Activated CD4-positive, CD25-positive, alpha-beta regulatory T cell treated with anti-CD3 and anti-CD28 coated beads, Interleukin-2, amount 50 U/mL, for 16 hours (primary cell): ENCODE results near the gene KIF26B.
"Not testable (repeated sequence)": the region's sequence is repeated elsewhere in the genome, so short reads cannot be mapped to it uniquely, and the experiment has no call there.

ENCODE experiments used
- DNase-seq: peaks from one replicate; pipeline ENCODE4 v3.0.0-alpha.2; 2020; ENCODE audit warnings: low read depth, low spot score

Gene KIF26B

DNA sequence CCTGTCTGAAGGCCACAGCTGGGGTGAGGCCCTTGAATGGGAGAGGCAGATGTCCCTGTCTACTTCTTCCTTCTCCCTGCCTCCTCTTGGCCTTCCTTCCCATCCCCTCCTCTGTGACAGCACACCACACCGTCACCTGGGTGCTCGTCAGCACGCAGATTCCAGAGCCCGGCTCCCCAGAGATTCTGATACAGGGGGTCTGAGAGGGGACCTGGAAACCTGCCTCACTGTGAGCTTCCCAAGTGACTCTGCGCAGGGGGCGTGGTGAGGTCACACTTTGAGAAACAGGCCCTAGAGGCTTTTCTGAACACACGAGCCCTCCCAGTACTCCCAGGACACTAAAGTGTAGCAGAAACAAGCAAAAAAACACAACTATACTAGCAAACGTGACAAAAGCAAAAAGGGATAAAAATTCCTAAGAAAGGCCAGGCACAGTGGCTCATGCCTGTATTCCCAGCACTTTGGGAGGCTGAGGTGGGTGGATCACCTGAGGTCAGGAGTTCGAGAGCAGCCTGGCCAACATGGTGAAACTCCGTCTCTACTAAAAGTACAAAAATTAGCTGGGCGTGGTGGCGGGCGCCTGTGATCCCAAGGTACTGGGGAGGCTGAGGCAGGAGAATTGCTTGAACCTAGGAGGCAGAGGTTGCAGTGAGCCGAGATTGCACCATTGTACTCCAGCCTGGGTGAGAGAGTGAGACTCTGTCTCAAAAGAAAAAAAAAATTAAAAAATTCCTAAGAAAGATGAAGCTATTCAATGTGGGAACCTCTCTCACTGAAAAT is 201.3 kb downstream of the KIF26B start:
- DNase-seq: not testable (repeated sequence)

DNA sequence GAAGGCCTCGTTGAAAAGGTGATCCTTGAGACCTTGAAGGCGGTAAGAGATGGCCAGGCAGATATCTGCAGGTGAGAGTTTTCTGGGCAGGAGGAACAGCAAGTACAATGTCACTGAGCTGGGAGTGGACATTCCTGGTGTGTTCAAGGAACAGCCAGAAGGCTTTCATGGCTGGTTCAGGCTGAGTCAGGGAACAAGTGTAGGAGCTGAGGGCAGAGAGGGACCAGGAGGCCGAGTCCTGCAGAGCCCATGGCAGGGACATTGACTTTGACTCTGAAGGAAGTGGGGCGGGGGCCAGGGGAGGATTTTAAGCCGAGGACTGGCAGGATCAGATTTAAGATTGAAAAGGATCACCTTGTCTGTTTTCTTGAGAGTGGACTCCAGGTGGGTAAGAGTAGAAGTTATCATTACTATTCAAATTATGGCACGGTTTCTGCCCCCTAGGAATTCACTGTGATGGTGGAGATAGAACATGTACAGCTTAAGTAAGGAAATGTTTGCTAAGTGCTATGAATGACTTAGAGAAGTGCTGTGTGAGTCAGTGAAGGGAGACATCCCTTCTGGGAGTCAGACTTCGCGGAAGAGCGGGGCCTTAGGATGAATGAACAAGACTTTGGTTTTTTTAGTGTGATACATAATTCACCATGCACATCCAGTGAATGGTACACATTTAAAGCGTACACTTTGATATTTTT is 202.3 kb downstream of the KIF26B start:
- no peak for DNase-seq

DNA sequence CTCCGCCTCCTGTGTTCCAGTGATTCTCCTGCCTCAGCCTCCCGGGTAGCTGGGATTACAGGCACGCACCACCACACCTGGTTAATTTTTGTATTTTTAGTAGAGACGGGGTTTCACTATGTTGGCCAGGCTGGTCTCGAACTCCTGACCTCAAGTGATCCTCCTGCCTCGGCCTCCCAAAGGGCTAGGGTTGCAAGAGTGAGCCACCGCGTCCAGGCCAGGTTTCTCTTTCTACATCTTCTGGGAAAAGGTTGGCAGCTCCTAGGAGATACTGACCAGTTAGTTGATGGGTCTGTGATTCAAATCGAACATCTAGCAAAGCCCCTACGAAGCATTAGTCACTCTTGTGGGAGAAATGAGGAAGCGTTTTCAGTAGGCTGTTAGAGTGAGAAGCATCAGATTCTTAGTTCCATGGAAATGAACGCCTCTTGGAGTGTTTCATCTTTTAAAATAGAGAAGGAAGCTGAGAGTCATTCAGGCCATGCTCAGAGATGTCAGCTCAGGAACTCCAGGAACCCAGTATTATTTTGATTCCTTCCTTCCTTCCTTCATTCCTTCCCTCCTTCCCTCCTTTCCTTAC is 204.4 kb downstream of the KIF26B start:
- DNase-seq: not testable (repeated sequence)

DNA sequence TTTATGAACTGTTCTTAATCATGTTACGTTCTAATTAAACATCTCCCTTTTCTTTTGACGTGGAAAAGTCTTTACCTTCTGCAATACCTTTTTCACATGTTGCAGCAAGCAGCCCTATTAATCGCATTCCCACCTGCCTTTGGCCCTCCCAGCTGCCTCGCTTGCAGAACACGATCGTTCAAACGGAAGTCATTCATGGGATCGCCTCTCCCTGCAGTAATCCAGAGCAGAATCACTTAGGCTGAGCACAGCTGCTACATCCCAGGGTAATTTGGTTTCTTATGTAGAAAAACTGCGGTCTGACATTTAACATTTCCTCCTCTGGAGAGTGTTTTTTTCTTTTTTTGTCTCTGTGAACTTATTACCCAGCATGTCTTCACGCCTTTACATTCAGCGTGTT is 206.3 kb downstream of the KIF26B start:
- DNase-seq: no peak

DNA sequence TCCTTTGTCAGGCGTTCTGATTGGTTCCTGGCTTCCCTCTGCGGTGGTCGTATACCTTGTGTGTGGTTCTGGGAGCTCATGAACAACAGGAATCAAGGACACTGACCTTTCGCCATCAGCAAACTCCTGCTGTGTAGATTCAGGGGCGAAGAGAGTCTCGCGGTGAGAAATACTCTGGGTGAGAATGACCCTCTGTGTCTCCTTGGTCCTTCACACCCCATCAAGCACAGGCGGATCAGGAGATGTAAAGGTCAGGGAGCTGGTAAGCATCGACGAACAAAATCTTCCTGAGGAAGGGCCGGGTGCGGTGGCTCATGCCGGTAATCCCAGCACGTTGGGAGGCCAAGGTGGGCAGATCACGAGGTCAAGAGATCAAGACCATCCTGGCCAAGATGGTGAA is 207.2 kb downstream of the KIF26B start:
- no peak for DNase-seq

DNA sequence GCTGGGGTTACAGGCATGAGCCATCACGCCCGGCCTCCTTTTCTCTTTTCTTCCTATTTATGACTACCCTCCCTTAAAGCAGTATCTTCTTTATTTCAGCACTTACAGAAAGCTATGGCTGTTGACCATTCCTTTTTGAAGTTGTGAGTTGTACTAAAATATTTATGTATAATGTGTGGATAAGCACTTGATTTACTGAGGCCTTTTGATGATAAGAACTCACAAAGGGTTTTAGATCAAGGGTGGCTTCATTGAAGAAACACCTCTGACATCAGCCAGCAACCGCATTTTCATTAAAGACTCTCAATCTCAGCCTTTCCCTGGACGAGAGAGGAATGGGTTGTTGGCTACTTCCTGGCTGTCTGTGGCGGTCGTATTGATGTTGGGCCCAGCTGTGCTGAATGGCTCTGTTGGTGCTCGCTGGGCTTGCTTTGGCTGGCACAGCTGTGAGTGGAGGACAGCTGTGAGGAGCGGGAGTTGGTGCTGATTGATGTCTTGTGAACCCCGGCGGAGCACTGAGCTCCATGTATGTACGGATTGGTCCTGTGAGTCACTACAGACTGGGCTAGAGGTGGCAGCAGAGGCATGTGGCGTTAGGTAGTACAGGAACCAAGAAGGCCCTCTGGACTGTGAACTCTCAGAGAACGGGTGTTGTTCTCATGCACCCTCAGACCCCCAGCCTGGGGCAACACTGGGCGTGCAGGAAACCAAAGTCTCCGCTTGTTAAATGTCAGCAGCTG is 208.8 kb downstream of the KIF26B start:
- DNase-seq: no peak

DNA sequence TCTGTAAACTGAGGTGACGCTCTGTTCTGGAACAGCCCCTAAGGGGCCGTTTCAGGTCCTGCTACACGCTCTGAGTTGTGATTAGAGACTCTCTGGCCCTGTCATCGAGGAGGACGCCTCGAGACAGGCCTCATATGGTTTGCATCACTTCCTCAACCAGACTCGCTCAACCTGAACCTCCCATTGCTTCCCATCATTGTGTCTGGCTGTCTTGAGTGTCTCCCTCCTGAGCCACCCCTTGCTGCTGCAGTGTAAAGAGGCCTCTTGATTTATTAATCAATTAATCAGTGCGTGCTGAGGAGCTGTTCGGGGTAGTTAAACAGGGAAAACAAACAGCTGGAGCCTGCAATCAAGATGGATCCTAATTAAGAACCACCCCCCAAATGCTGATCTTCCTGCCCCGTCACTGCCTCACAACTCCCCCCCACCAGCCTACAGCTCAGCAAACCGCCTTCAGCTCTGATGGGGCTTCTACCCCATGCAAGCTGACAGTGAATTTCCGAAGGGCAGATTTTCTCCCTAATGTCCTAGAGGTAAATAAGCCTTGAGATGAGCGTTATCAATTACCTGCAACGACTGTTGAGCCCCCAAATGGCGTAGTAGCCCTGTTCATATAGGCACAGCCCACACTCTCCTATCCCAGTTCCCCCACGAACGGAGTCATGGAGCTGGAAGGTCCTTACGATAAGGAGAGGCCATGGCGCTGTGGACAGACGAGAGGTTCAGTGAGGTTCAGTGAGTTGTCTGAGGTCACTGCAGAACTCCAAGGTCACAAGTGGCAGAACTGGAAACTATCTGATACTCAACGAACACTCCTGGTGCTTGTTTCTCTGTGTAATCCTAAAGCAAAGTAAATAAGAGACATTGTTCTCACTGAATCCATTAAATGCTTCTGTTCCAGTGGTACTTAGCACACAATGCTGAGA is 210.6 kb downstream of the KIF26B start:
- DNase-seq: no peak

DNA sequence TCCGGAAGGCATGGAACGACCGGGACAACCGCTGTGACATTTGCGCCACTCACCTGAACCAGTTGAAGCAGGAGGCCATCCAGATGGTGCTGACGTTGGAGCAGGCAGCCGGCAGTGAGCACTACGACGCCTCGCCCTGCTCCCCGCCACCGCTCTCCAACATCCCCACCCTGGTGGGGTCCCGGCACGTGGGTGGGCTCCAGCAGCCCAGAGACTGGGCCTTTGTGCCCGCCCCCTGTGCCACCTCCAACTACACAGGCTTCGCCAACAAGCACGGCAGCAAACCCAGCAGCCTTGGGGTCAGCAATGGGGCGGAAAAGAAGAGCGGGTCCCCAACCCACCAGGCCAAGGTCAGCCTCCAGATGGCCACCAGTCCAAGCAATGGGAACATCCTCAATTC is 212.1 kb downstream of the KIF26B start:
- no peak for DNase-seq

DNA sequence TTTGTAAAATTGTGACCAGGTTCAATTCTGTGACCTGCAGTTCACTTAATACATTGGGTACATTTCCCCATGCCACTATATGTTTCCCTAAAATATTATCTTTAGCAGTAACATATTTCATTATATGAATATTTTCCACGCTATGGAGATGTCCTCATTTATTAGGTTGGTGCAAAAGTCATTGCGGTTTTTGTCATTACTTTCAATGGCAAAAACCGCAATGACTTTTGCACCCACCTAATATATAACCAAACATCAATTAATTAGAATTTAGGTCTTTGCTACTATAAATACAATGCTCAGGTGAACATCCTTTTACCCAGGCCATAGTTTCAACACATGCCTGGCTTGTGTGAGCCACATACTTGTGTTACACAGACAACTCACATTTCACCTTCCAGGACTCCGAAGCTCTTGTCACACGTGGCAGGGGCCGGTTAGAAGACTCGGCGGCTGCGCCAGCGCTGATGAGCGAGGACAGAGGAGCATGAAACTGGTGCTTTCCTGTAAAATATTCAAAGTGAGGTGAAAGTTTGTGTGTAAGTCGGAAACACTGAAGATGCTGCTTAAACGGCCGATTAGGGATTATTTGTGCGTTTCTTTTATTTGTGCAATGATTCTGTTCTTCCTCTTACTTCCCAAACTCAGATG is 215.5 kb downstream of the KIF26B start:
- DNase-seq: no peak

DNA sequence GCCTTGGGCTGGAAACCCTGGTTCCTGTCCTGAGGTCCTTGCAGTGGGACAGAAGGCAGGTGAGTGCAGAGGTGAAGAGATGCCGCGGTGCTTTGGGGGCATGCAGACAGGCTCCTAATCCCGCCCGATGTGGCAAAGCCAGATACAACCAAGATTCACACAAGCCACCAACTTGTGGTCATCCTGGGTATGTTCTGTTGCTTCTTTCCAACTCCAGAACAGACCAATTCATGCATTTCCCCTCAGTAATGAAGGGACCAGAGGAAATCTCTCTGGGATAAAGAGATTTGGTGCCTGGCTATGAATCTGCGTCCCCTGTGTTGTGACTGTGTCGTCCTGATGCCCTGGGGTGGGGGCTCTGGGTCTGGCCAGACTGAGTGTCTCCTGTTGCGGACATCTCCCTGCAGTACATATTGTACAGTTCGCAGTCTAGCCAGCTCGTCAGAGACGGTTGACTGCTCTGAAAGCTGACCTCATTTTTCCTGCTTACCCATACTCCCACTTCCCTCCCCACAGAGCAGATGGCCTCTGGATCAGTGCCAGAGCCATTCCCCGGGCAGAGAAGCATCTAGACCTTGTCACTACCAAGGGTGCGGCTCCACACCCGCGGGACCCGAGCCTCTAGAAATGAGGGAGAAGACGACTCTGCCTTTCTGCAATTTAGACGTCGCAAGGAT is 216.3 kb downstream of the KIF26B start:
- DNase-seq: no peak

DNA sequence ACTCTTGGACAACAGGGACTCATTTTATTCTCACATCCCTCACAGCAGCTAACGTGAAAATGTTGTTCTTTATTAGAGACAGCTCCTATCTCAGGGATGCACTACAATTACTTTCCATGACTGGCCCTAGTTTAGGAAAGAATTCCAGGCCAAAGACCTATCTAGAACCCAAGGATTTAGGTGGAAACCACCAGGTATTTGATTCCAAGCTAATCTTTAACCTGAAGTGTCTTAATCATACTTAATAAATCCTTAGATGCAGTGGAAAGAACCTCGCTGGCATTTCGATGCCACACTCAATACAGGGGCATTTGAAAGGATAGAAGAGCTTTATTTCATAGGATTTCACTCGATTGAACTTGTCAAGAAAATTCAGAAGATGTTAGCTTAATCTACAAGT is 218.3 kb downstream of the KIF26B start:
- DNase-seq: no peak

DNA sequence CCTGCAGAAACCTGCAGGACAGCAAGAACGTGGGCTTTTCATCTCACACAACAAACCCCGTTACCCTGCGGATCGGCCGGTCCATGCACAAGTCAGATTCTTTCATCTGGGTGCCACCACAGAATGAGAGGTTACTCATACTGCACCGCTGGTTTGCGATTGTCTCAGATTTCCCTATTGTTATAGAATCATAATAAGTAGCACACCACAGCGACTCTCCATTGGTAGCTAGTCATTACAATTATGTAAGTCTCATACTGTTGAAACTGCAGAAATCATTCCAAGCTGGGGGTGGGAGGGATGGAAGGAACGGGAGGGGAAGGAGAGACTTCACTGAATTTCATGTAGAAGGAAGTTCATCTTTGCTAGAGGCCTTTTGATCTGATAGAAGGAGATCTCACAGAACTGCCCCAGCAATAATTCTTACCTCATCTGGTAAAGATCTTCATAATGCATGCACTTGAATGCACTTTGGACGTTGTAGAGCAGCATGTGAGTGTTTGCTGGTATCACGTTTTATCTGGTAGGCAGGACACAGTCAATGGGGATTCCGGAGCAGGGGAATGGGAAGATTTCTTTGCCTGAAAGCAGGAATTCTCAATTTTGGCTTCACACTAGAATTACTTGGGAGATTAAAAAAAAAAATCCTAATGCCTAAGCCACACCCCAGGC is 221.1 kb downstream of the KIF26B start:
- no peak for DNase-seq

DNA sequence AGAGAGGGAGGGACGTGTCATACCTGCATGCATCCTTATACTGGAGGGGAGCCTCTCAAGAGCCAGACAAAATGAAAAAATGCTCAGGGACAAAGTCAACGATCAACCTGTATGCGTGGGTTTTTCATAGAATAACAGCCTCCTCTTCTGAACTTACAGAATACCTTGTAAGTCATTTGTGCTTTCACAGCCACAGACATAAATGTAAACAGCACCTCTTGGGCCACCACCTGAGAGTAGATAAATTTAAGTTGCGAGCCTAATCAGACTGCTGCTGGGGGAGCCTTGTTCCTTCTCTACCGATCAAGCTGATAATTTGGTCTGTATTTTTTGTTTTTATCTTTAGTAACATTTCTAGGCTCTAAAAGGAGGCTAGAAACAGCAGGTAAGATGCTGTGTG is 223.1 kb downstream of the KIF26B start:
- no peak for DNase-seq

DNA sequence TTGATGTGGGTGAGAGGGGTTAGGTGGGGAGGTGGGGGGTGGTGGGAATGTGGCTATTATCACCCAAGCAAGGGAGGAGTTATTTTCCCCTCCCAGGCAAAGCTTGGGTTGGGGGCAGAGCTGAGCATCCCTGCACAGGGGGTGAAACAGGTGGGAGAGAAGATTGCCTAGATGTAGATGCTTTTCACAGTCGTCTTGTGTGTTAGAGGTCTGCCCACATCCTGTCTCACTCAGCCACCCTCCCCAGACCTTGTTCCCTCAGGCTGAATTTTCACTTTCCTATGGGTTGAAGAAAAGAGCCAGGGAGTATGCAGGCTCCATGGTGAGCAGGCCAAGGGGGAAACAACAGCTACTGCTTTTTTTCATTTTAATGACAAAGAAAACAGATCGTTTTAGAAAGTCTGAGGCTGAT is 223.5 kb downstream of the KIF26B start:
- no peak for DNase-seq

DNA sequence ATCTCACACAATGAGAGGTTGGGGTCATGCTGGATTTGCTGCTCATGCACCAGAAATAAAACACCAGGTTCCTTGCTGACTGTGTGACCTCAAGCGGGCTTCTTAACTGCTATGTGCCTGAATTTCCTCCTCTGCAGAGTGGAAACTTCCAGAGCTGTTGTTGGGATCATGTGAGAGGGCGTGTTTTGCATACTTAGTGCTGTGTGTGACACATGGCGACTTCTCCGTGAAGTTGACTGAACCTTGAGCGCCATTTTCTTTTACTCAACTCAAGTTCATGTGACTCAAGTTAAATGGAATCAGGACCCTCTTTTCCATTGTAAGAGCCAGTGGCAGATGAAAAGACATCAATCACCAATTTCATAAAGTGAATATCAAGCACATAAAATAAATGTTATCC is 224.0 kb downstream of the KIF26B start:
- DNase-seq: no peak

DNA sequence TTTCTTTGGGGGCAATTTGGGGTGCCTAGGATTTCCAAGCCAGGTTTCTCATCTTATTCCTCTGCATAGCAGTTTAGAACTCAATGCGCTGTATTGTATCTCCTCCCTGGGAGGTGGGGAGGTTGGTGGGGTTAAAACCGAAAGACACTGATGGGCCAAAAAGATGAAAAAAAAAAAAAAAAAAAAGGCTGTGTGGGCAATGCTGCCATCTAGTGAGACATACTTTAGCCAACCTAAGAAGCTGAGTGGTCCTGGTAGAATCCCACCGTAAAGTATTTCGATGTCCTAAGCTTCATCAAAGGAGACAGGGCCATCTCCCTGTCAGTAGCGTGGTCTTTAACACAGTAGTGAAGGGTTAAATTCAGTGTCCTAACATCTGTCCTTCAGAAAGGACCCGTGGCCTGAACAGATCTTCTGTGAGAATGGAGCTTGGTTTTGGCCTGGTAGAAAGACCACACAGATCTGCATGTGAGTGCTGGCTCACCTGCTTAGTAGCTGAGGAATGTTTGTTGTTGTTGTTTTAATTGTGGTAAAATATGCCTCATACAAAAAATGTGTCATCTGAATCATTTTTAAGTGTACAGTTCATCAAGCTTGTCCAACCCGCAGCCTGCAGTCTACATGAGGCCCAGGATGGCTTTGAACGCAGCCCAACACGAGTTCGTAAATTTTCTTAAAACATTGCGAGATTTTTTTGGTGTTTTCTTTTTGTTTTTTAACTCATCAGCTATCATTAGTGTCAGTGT is 226.2 kb downstream of the KIF26B start:
- DNase-seq: no peak

DNA sequence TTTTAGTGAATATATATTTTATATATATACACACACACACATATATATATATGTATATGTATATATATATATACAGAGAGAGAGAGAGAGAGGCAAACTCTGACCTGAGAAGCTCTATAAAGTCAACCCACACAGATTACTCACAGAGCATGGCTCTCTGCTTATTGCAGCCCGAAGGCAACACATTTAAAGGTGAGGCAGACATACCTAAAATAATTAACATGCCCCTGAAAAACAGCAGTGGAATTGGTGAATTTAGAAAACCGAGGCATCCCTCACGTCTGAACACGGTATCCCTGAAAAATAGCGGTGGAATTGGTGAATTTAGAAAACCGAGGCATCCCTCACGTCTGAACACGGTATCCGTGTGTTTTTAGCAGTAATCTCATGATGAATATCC is 228.2 kb downstream of the KIF26B start:
- no peak for DNase-seq

DNA sequence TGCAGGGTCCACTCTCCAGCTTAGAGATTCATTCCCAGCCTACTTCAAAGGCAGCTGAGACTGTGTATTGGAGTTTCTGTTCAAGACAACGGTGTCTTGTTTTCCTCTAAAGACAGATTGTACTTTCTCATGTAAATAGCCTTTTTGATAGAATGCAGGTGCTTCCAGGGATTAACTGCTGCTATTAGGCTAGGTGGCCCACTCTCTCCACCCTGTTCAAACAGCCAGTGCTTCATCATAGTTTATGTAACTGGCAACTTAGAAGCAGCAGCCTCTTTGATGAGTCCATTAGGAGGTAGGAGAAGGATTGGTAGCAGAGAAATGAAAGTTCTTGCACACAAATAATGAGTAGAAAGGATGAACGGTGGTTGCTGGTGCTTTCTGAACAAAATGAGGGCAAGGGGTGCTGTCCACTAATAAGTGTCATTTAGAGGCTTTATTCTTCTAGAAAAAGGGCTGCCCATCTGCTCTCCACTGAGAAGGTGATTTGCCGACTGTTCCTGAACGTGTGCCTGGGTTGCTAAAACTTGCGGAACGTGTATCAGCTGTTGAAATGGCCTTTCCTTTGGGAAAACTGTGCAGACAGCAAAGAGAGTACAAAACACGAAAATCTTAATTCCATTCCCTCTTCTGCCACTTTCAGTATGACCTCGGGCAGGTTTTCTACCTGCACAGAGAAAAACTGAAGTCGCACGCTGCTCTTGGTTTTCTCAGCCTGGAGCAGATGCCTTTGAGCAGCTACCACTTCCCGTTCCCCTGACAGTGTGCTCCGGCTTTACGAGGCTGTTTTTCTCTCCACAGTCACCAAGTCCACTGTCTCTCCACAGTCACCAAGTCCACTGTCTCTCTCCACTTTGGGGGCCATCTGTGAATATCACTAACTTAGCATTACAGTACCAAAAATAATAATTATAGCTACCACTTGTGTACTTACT is 228.9 kb downstream of the KIF26B start:
- DNase-seq: no peak
